GM23248 (cell line): ENCODE measurements around the gene TAB2.

Experiments
- EZH2 ChIP-seq: fragments of 200-600 bp; sonication (generic); IDR thresholded peaks from 2 replicates; pipeline ENCODE4 v1.6.1; 2018; ENCODE audit warnings: antibody characterized with exemption, mild to moderate bottlenecking; ENCODE audit not compliant: insufficient read depth, poor library complexity, severe bottlenecking
- EZH2phosphoT487 ChIP-seq: fragments of 200-600 bp; sonication (generic); IDR thresholded peaks from 2 replicates; pipeline ENCODE4 v1.6.1; 2018; ENCODE audit warnings: antibody characterized with exemption, moderate library complexity, mild to moderate bottlenecking, low read depth; ENCODE audit not compliant: insufficient read depth

- no peak for TF ChIP-seq EZH2
- no peak for TF ChIP-seq EZH2phosphoT487
Measured at GRCh38 chr6:149278997-149279396, 38.5 kb upstream of the TAB2 start.
